Measurements from ENCODE around the gene TSLP. TPM values are rescaled to one million over a fixed set of nuclear protein-coding genes. Genes with fewer than 3 reads are reported as not detected.

The TSLP gene
- total and polyA plus RNA-seq, 2 of the 4 experiments (the other 2 are of a cell fraction) = 0.54 to 1.6 TPM

DNA sequence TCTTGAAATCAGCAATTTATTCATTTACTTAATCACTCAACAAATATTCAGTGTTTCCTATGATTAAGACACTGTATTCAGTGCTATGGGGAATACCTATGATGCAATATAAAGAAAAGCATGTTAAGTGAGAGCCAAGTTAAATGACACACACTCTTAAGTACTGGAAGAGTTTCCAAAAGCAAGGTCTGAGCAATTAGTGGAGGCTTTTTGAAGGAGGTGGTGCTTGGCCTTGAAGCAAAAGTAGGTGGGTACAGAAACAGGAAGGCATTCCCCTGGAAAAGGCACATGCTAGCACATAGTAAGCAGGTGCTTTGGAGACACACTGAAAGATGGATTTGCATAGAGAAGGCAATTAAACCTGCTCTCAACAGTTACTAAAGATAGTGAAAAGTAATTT, 4.0 kb downstream of the TSLP start:
- no peak overlapping the region for H4K91ac ChIP-seq (ENCODE audit: insufficient read depth, low read depth, low read length)
- peak; percentile 62 for ATAC-seq (ENCODE audit: low read depth)
- H3K9ac ChIP-seq (ENCODE audit: low read depth, low read length) = no peak overlapping the region
- no peak overlapping the region for H2BK120ac ChIP-seq (ENCODE audit: low read depth, low read length)
- no peaks in the 10 kb centered on the region for H3K36me3 ChIP-seq (ENCODE audit: control insufficient read depth, insufficient read depth, low read length)
- no peaks in the 10 kb centered on the region for H3K27me3 ChIP-seq (ENCODE audit: control insufficient read depth, insufficient read depth, low read length)
- no peak overlapping the region; the same call in 1 of the 2 replicates for H2AK5ac ChIP-seq (ENCODE audit: low read depth, low read length)
- H3K4me2 ChIP-seq (ENCODE audit: low read depth, low read length) = peak overlapping the region; percentile 51; the same call in 1 of the 2 replicates
- H3K79me1 ChIP-seq (ENCODE audit: low read depth in 1 of 2, low read length in 2 of 2) = peaks cover 4% of the 10 kb centered on the region in 2 experiments; a peak in 1 of 4 replicates
- peak; percentile 96 for DNase-seq
- BruUV-seq (replicated peaks) = no TSS peak
- H2BK15ac ChIP-seq (ENCODE audit: low read depth, low read length) = no peak overlapping the region
- no peaks in the 10 kb centered on the region for H4K20me1 ChIP-seq (ENCODE audit: insufficient read depth, low read length)
- H3K23ac ChIP-seq (ENCODE audit: low read depth, low read length) = no peak overlapping the region
- no peak overlapping the region for H2AFZ ChIP-seq (replicated peaks; ENCODE audit: low read length, poor library complexity)
- H4K5ac ChIP-seq (ENCODE audit: low read depth, low read length) = no peak overlapping the region
- no peak overlapping the region for H3K4me3 ChIP-seq (ENCODE audit: insufficient read depth, low read depth, low read length)
- H3K4me1 ChIP-seq (ENCODE audit: control insufficient read depth, insufficient read depth, low read length) = peaks cover 6% of the 10 kb centered on the region
- intact Hi-C loops (cut with micrococcal nuclease) (loop anchor here (2.0 kb wide), 1 partner anchor 17 kb away; the partner anchor contains the start of gene WDR36), in situ Hi-C loops (cut with MboI; ENCODE audit: low sequenced_read_pairs) (no loop called here), dilution Hi-C loops (cut with HindIII; ENCODE audit: low sequenced_read_pairs, unreplicated experiment) (no loop called here)
- no peaks in the 10 kb centered on the region for H3K9me1 ChIP-seq (ENCODE audit: insufficient read depth, low read length)
- no peaks in the 10 kb centered on the region for H3K9me3 ChIP-seq (ENCODE audit: control insufficient read depth, insufficient read depth, low read length)
- ChIA-PET POLR2A (ENCODE audit: unreplicated experiment) (no interaction called here), CTCF (interaction anchor here (0.5 kb wide), 1 partner anchor 192 kb away, joined by 3 read pairs; no protein-coding TSS in a partner anchor)
- H2AK9ac ChIP-seq (replicated peaks; ENCODE audit: low read depth, low read length, poor library complexity) = no peak overlapping the region
- H3K56ac ChIP-seq (ENCODE audit: extremely low read depth, insufficient read depth, low read length) = no peak overlapping the region
- no peak overlapping the region for H2BK20ac ChIP-seq (ENCODE audit: low read depth, low read length)
- no peak overlapping the region for H3K18ac ChIP-seq (ENCODE audit: low read depth, low read length)
- H3K14ac ChIP-seq (replicated peaks; ENCODE audit: low read depth, low read length) = no peak overlapping the region
- no peak overlapping the region for H4K8ac ChIP-seq (ENCODE audit: low read depth in 2 of 2, low read length in 2 of 2)
- H3K4ac ChIP-seq (ENCODE audit: low read depth, low read length) = no peak overlapping the region
- TF ChIP-seq MXI1 (IDR thresholded peaks at IDR 0.05; ENCODE audit: borderline replicate concordance, low read depth, low read length) (peak; percentile 56; the same call in 1 of the 2 replicates), BHLHE40 (IDR thresholded peaks at IDR 0.05; ENCODE audit: low read depth, low read length) (0 out of 2 replicates have a peak, but pooled peaks have one; percentile 13), MAZ (IDR thresholded peaks at IDR 0.05; ENCODE audit: borderline replicate concordance, low read depth, low read length) (no peak), CHD1 (IDR thresholded peaks at IDR 0.05; ENCODE audit: low read depth, low read length) (no peak), FOS (IDR thresholded peaks at IDR 0.05; ENCODE audit: low read depth, low read length) (0 out of 2 replicates have a peak, but pooled peaks have one; percentile 56), MAFK (IDR thresholded peaks at IDR 0.05; ENCODE audit: low read depth, low read length) (0 out of 2 replicates have a peak, but pooled peaks have one; percentile 12), CEBPB (IDR thresholded peaks at IDR 0.05; ENCODE audit: low read depth, low read length) (peak; percentile 99)
- TF ChIP-seq, protein P1, sequence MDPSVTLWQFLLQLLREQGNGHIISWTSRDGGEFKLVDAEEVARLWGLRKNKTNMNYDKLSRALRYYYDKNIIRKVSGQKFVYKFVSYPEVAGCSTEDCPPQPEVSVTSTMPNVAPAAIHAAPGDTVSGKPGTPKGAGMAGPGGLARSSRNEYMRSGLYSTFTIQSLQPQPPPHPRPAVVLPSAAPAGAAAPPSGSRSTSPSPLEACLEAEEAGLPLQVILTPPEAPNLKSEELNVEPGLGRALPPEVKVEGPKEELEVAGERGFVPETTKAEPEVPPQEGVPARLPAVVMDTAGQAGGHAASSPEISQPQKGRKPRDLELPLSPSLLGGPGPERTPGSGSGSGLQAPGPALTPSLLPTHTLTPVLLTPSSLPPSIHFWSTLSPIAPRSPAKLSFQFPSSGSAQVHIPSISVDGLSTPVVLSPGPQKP (IDR thresholded peaks at IDR 0.05; ENCODE audit: borderline replicate concordance, low read depth, low read length) = no peak
- H2BK5ac ChIP-seq (ENCODE audit: low read depth, low read length, poor library complexity, severe bottlenecking) = no peak overlapping the region
- no peak overlapping the region for H3K27ac ChIP-seq (ENCODE audit: insufficient read depth, low read length)
